GM12891 (cell line): ENCODE measurements around the gene RYR2.

Experiments
- PAX5 ChIP-seq: IDR thresholded peaks from 2 replicates; pipeline ENCODE4 v1.6.1; 2011; ENCODE audit warnings: low read length, moderate library complexity, mild to moderate bottlenecking; ENCODE audit not compliant: insufficient read depth, severe bottlenecking
- POLR2A ChIP-seq: IDR thresholded peaks from 2 replicates; pipeline ENCODE4 v1.6.1; 2011; ENCODE audit warnings: low read depth, low read length, control low read depth
- POLR2AphosphoS5 ChIP-seq: IDR thresholded peaks from 2 replicates; pipeline ENCODE4 v1.6.1; 2011; ENCODE audit warnings: low read depth, low read length, control low read depth
- POU2F2 ChIP-seq: IDR thresholded peaks from 2 replicates; pipeline ENCODE4 v1.6.1; 2011; ENCODE audit warnings: low read depth, mild to moderate bottlenecking, control low read depth, low read length, moderate library complexity
- SPI1 ChIP-seq: IDR thresholded peaks from 2 replicates; pipeline ENCODE4 v1.6.1; 2011; ENCODE audit warnings: low read depth, low read length, control low read depth

DNA sequence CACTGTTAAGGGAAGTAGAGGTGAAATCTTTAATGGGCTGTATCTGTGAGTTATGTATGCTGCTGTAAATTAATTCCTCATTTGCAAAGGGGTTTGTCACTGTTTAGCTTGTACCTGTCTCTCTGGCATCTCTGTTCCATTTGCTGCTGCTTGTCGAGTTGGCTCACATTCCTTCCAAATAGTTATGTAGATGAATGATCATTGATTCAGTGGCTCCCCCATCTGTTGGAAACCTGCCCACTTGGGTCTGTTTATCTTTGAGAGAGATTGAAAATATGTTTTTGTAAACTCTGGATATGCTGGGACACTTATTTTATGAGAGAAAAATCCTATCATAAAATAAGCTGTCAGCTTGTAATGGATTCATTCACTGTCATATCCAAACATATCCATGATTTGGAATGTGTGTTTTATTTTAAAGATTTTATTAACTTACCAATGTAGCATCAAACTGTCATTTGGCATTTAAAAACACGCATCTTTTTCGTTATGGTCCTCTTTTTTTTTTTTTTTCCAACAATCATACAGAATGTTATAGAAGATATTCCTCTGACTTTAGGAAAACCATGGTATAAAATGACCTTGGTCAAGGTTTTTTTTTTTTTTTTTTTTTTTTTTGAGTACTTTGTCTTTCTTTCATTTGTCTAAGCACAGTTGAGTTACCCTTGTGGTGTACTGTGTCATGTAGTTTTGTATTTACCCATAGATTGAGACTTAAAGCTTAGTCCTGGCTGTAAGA is 3.5 kb downstream of the RYR2 start:
- TF ChIP-seq POLR2AphosphoS5 (no peak), SPI1 (no peak), POLR2A (no peak), POU2F2 (no peak), PAX5 (no peak)
